Endothelial cell (in vitro differentiated cells): ENCODE data around the gene APOF. TPM values are rescaled to one million over a fixed set of nuclear protein-coding genes. Genes with fewer than 3 reads are reported as not detected.

Experiments
- DNase-seq: peaks from one replicate; pipeline ENCODE4 v3.0.0; 2021; ENCODE audit warnings: low spot score
- H3K27ac Mint-ChIP-seq: one replicate; pipeline ENCODE4 v1.8.0; 2021; ENCODE audit warnings: mixed read lengths, inconsistent platforms; ENCODE audit not compliant: unreplicated experiment
- H3K27me3 Mint-ChIP-seq: one replicate; pipeline ENCODE4 v1.8.0; 2021; ENCODE audit warnings: mild to moderate bottlenecking, moderate library complexity, mixed read lengths, inconsistent platforms; ENCODE audit not compliant: unreplicated experiment
- H3K36me3 Mint-ChIP-seq: one replicate; pipeline ENCODE4 v1.8.0; 2021; ENCODE audit warnings: mild to moderate bottlenecking, low read depth, mixed read lengths, inconsistent platforms; ENCODE audit not compliant: unreplicated experiment
- H3K4me1 Mint-ChIP-seq: one replicate; pipeline ENCODE4 v1.8.0; 2021; ENCODE audit warnings: mild to moderate bottlenecking, mixed read lengths, inconsistent platforms; ENCODE audit not compliant: unreplicated experiment
- H3K4me3 Mint-ChIP-seq: one replicate; pipeline ENCODE4 v1.8.0; 2021; ENCODE audit warnings: mild to moderate bottlenecking, mixed read lengths, inconsistent platforms; ENCODE audit not compliant: unreplicated experiment
- H3K9me3 Mint-ChIP-seq: one replicate; pipeline ENCODE4 v1.8.0; 2021; ENCODE audit warnings: mixed read lengths, inconsistent platforms; ENCODE audit not compliant: unreplicated experiment
- total RNA-seq: library from RNA; stranded (reverse); fragmentation: NEBNext Ultra II Directional; extraction: Animal tissue kit (Norgen Biotek cat#: 25700); gene quantifications from one replicate; pipeline ENCODE4 v1.2.1, GENCODE V29; 2021; ENCODE audit not compliant: unreplicated experiment
- TF ChIP-seq, protein P1 (sequence below): fragments of 200-600 bp; sonication (generic); IDR thresholded peaks from one replicate; pipeline ENCODE4 v1.5.0; 2021; ENCODE audit warnings: antibody characterized with exemption; ENCODE audit not compliant: unreplicated experiment

APOF gene
- total RNA-seq, 1 donor from 2014 or later: not detected

DNA sequence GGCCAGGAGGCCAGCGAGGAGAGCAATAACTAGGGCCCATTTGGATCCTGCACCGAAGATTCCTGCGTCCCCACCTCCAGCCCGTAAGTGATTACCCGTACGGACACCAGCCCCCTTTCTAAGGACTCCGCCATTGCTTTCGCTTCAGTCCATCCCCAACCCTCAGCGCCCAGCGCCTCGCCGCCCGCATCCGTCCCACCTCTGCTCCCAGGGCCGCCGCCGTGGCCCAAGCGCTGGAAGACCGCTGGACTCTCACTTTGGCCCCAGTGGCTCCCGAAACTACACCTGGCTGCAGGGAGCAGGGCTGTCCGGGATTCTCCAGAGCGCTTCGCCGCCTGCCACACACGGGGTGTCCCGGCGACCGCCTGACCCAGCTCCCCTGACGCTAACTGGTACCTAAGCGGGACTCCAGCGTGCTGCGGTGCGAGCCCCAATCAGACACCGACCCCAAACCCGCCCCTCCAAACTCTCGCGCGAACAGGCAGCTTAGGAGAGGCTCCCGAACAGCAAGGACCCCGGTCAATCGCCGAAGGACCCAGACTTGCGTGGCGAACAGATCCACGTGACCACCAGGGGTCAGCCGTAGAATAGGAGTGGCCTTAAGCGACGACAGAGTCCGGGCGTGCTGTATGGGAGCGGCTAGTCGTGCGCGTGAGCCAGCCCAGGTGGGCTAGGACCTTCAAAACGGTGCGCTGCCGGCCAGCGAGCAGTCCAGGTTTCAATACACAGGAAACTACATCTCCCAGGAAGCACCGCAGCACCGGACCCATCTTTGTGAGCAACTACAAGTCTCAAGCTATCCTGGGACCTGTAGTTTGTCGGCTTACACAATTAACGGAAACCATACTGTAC, 46.8 kb downstream of the APOF start, which contains the start of gene CNPY2:
Gene CNPY2, minus strand, starts transcription at position 367 of the 852 bp plus-strand sequence. CDS start 771 bp downstream, outside the sequence.
- peak; percentile 95 for DNase-seq
- H3K27ac Mint-ChIP-seq: peak within 1 kb of the TSS; percentile 96
- peak within 1 kb of the TSS; percentile 99 for H3K4me3 Mint-ChIP-seq
- H3K4me1 Mint-ChIP-seq: peaks cover 4% of the 10 kb centered on the region
- no peaks in the 10 kb centered on the region for H3K9me3 Mint-ChIP-seq
- H3K27me3 Mint-ChIP-seq: no peaks in the 10 kb centered on the region
- H3K36me3 Mint-ChIP-seq: peaks cover 5% of the 10 kb centered on the region
- TF ChIP-seq, protein P1, sequence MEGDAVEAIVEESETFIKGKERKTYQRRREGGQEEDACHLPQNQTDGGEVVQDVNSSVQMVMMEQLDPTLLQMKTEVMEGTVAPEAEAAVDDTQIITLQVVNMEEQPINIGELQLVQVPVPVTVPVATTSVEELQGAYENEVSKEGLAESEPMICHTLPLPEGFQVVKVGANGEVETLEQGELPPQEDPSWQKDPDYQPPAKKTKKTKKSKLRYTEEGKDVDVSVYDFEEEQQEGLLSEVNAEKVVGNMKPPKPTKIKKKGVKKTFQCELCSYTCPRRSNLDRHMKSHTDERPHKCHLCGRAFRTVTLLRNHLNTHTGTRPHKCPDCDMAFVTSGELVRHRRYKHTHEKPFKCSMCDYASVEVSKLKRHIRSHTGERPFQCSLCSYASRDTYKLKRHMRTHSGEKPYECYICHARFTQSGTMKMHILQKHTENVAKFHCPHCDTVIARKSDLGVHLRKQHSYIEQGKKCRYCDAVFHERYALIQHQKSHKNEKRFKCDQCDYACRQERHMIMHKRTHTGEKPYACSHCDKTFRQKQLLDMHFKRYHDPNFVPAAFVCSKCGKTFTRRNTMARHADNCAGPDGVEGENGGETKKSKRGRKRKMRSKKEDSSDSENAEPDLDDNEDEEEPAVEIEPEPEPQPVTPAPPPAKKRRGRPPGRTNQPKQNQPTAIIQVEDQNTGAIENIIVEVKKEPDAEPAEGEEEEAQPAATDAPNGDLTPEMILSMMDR: peak; percentile 35

DNA sequence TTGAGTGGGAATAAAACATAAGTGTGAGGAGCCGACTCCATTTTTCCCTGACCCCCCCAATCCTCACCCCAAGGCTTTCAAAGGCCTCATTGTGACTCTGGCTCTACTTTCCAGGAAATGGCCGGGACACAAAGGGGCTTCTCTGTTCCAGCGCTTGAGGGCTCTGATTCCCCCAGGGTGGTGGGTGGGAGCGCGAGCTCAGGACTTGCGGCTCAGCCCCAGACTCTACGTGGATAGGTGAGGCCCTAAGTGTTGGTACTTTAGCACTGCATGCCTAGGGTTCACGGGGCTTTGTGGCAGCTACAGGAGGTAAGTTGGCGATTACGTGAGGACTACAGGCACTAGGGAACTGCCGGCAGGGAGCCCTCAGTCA, 47.4 kb downstream of the APOF start:
- Mint-ChIP-seq H3K27ac (peak overlapping the region; percentile 96), H3K4me1 (peaks cover 4% of the 10 kb centered on the region), H3K27me3 (no peaks in the 10 kb centered on the region), H3K4me3 (peak overlapping the region; percentile 99), H3K9me3 (no peaks in the 10 kb centered on the region), H3K36me3 (peaks cover 6% of the 10 kb centered on the region)
- peak; percentile 11 for DNase-seq
- TF ChIP-seq, protein P1: no peak

DNA sequence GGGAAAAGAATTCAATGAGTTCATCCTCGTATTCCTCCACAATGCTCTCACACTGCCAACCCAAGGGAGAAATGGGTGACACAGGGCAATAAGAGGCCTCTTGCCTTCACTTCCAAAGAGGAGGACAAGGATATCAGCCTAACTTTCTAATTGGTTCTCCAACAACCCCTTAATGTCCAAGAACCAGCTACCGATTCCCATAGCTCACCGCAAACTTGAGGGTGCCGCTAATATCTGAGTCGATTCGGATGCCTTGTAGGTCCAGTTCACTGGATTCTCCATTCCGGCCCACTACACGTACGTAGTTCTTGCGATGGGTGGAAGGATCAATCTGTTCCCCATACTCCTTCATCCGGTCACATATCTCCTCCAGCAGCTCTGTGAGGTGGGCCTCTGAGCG, 51.7 kb downstream of the APOF start:
- peaks cover 14% of the 10 kb centered on the region for H3K36me3 Mint-ChIP-seq

More for the DNA sequence above, 51.7 kb downstream of the APOF start:
- TF ChIP-seq, protein P1: no peak
- H3K4me3 Mint-ChIP-seq: no peak overlapping the region
- peaks cover 2% of the 10 kb centered on the region for H3K4me1 Mint-ChIP-seq
- no peaks in the 10 kb centered on the region for H3K27me3 Mint-ChIP-seq
- DNase-seq: no peak
- H3K27ac Mint-ChIP-seq: no peak overlapping the region
- no peaks in the 10 kb centered on the region for H3K9me3 Mint-ChIP-seq

Other genes starting within 250 kb of the APOF start
- 3,242 TPM for gene RPL41, start 246.2 kb downstream of the APOF start, total RNA-seq
- 10.4 TPM for gene ZC3H10, start 244.6 kb downstream of the APOF start, total RNA-seq
- gene ESYT1, start 234.6 kb downstream of the APOF start, total RNA-seq: 302 TPM
- gene MYL6B, start 210.3 kb downstream of the APOF start, total RNA-seq: 170 TPM
- 2,481 TPM for gene MYL6, start 204.5 kb downstream of the APOF start, total RNA-seq
- 105 TPM for gene SMARCC2, start 173.4 kb downstream of the APOF start, total RNA-seq
- 55.5 TPM for gene RNF41, start 140.9 kb downstream of the APOF start, total RNA-seq
- gene NABP2, start 138.5 kb downstream of the APOF start, total RNA-seq: 19.8 TPM
- gene SLC39A5, start 132.8 kb downstream of the APOF start, total RNA-seq: not detected
- 48.5 TPM for gene ANKRD52, start 104.5 kb downstream of the APOF start, total RNA-seq
- gene COQ10A, start 95.9 kb downstream of the APOF start, total RNA-seq: 20.3 TPM
- 187 TPM for gene CS, start 62.5 kb downstream of the APOF start, total RNA-seq
- gene CNPY2, start 46.9 kb downstream of the APOF start, total RNA-seq: 203 TPM
- 55.7 TPM for gene PAN2, start 28.9 kb downstream of the APOF start, total RNA-seq
- gene IL23A, start 24.0 kb downstream of the APOF start, total RNA-seq: 0.80 TPM
- gene STAT2, start 2.8 kb downstream of the APOF start, total RNA-seq: 97.3 TPM
- 34.2 TPM for gene TIMELESS, start 86.6 kb upstream of the APOF start, total RNA-seq
- gene MIP, start 91.8 kb upstream of the APOF start, total RNA-seq: 0.10 TPM
- 2.0 TPM for gene SPRYD4, start 105.7 kb upstream of the APOF start, total RNA-seq
- 0.21 TPM for gene GLS2, start 125.3 kb upstream of the APOF start, total RNA-seq
- 122 TPM for gene RBMS2, start 159.0 kb upstream of the APOF start, total RNA-seq